HG02970 (cell line): ENCODE data around the gene EVC2.

Experiments
- ATAC-seq: cut with Tn5 transposase; IDR thresholded peaks from one replicate; pipeline ENCODE4 v1.9.1; 2021; ENCODE audit warnings: mild to moderate bottlenecking, moderate library complexity, moderate number of reproducible peaks; ENCODE audit not compliant: unreplicated experiment, low FRiP score

The EVC2 gene

DNA sequence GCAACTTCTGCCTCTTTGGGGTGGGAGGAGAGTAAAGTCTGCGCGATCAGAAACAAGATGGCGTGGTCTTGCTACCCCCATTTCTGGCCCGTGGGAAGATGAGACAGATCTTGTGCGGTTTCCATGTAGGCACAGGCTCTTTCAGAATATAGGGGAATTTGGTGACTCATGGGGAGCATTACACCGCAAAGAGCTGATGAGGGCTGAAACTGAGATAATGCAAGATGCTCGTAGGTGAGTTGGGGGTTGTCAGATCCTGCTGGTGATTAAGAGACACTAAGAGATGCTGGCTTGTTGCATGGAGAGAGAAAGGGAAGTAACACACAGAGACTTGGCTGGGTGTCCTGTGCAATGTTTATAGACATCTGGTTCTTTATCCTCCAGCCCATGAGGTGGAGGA is 4.2 kb upstream of the EVC2 start:
- ATAC-seq, result no peak

DNA sequence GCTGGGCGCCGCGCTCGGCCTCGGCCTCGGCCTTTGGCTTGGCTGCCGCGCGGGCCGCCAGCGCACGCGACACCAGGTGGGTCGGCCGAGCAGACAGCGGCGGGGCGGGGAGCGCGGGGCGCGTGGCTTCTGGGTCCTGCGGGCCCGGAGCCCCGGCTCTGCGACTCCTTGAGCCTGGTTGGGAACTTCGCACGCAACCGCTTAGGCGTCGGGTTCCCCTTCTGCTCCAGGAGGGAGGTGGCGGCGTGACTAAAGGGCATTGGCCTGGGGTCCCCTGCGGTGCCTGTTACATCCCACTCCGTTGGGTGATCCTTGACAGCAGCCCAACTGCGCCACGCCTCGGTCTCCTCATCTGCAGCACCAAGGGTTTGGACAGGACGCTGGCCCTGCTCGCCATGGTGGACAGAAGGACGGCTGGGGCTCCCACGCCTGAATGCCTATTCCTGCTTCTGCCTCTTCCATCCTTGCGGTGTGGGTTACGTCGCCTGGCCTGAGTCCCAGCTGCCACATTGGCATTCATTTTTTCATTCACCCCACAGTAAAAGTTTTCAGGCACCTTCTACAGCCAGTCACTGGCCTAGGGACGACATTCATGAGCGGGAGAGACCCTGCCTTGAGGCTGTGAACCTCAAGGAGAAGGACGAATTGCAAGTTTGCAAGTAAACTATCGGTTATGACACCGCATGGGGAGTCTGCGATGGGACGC is 3.3 kb upstream of the EVC2 start:
- ATAC-seq, result no peak

GRCh38 chr4:5710961-5711478 is 2.7 kb upstream of the EVC2 start, which contains the start of gene EVC:
Gene EVC, plus strand, starts transcription at chr4:5711201. Its CDS starts 180 bp downstream, at chr4:5711381.
- ATAC-seq, result no peak

GRCh38 chr4:5710065-5710960 is 2.0 kb upstream of the EVC2 start:
- ATAC-seq, result no peak

DNA sequence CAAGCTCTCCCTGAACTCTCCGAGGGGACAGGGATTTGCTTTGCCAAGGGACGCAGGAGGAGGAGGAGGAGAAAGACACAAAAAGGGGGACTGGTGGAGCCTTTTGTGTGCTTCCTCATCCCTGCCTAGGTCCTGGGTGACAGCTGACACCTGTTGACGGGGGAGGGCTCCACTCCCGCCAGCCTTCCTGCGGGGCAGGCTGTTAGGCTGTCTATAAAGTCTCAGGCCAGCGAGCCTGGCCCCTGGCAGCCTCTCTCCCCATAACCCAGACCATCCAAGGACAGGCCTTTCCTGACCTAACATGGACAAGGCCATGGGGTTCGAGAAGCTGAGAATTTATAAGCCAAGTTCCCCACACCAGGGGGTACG is 832 bp upstream of the EVC2 start:
- no peak for ATAC-seq

GRCh38 chr4:5707778-5708448 is 446 bp downstream of the EVC2 start:
- ATAC-seq, result no peak

- ATAC-seq, result no peak
Measured at GRCh38 chr4:5707366-5707765, 993 bp downstream of the EVC2 start.

GRCh38 chr4:5706486-5707290 is 1.7 kb downstream of the EVC2 start:
- ATAC-seq, result no peak

- no peak for ATAC-seq
Measured at GRCh38 chr4:5705647-5706320, 2.6 kb downstream of the EVC2 start.

DNA sequence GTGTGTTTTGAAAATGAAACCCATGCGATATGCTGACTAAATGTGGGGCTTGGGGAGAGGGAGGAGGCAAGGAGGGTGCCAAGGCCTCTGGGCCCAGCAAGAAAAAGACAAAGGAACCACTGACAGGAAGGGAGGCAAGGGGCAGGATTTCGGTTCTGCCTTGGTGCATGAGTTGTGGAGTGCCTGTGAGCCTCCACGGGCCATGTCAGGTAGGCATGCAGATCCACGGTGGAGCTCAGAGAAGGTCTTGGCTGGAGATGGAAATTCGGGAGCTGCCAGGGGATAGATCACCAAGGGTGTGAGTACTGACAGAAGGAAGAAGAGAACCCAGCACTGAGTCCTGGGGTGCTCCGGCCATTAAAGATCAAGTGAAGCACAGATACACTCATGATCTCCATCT is 4.1 kb downstream of the EVC2 start:
- no peak for ATAC-seq

- ATAC-seq, result no peak
Measured at GRCh38 chr4:5703831-5704230, 4.5 kb downstream of the EVC2 start.

GRCh38 chr4:5701971-5702370 is 6.4 kb downstream of the EVC2 start:
- ATAC-seq, result no peak

DNA sequence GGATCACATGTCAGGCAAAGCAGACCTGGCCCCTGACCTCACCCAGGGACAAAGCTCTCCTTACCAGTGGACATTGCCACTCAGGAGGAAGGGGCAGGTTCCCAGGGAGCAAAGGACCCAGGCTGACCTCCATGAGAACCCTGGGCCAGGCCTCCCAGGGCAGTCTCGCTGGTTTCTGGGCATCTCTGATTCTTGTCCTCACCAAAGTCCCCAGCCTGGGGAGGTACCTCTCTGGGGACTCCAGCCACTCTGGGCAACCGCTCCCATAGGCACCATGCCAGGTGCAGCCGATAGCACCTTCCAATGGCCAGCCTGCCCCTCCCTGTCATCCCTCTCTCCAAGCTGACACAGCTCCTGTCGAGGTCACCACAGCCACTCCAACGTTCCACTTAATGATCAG is 7.9 kb downstream of the EVC2 start:
- no peak for ATAC-seq

GRCh38 chr4:5696341-5696740 is 12.0 kb downstream of the EVC2 start:
- no peak for ATAC-seq

DNA sequence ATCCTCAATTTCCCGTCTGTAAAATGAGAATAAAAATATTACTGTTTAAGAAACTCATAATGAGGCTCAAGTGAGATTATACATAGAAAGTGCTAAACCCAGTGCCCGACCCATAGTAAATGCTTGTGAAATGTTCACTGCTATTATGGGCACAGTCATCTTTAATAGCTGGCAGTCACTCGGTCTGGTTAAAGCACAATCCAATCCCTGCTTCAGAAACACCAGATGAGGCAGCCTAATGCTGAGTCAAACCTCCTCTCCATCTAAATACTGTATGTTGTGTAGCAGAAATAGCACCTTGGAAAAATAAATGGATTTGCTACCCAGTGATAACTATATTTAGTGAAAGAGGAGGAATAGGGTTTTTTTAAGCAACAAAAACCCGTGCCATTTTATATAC is 14.5 kb downstream of the EVC2 start:
- ATAC-seq, result no peak

- ATAC-seq, result no peak
Measured at GRCh38 chr4:5691491-5692132, 16.7 kb downstream of the EVC2 start.

DNA sequence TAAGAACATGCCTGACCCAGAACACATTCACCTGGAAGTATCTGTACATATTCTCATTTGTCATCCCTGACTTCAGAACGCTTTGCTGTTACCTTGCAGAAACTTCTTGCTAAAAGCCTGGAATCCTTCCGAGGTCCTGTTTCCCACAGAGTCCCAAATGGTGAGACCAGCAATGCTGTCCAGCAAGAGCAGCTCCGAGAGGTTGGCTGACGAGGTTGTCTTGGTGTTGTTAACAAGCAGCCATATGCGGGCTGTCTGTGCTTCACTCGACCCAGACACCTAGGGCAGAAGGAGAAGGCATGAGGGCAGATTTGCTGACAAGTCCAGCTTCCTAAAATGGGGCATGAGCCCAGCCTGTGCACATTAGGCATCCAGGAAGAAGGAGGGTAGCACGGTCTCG is 19.3 kb downstream of the EVC2 start:
- ATAC-seq, result no peak

GRCh38 chr4:5686338-5686737 is 22.0 kb downstream of the EVC2 start:
- no peak for ATAC-seq

GRCh38 chr4:5685296-5685695 is 23.1 kb downstream of the EVC2 start:
- ATAC-seq, result no peak
